ENCODE data around the gene EEF1AKMT1. TPM values are rescaled to one million over a fixed set of nuclear protein-coding genes. Genes with fewer than 3 reads are reported as not detected.

Gene EEF1AKMT1
- total RNA-seq, 1 experiment from 2014 or later = 3.1 TPM

GRCh38 chr13:20728579-20729311 lies 45.0 kb downstream of the EEF1AKMT1 start:
- no peak for DNase-seq (ENCODE audit: low read depth, low spot score)
- in situ Hi-C loops (cut with HindIII; ENCODE audit: low pct_unique_long_range_greater_than_20kb, low sequenced_read_pairs) = no loop called here

GRCh38 chr13:20727856-20728255 lies 45.9 kb downstream of the EEF1AKMT1 start:
- in situ Hi-C loops (cut with HindIII; ENCODE audit: low pct_unique_long_range_greater_than_20kb, low sequenced_read_pairs) = no loop called here
- DNase-seq (ENCODE audit: low read depth, low spot score) = no peak

GRCh38 chr13:20721454-20722357 lies 52.1 kb downstream of the EEF1AKMT1 start:
- in situ Hi-C loops (cut with HindIII; ENCODE audit: low pct_unique_long_range_greater_than_20kb, low sequenced_read_pairs) = no loop called here
- DNase-seq (ENCODE audit: low read depth, low spot score) = no peak

- in situ Hi-C loops (cut with HindIII; ENCODE audit: low pct_unique_long_range_greater_than_20kb, low sequenced_read_pairs) = no loop called here
- no peak for DNase-seq (ENCODE audit: low read depth, low spot score)
Observed at GRCh38 chr13:20721058-20721453, 52.7 kb downstream of the EEF1AKMT1 start.

GRCh38 chr13:20720499-20720898 lies 53.3 kb downstream of the EEF1AKMT1 start:
- in situ Hi-C loops (cut with HindIII; ENCODE audit: low pct_unique_long_range_greater_than_20kb, low sequenced_read_pairs) = no loop called here
- no peak for DNase-seq (ENCODE audit: low read depth, low spot score)

GRCh38 chr13:20719783-20720182 lies 54.0 kb downstream of the EEF1AKMT1 start:
- no peak for DNase-seq (ENCODE audit: low read depth, low spot score)
- in situ Hi-C loops (cut with HindIII; ENCODE audit: low pct_unique_long_range_greater_than_20kb, low sequenced_read_pairs) = no loop called here

GRCh38 chr13:20718958-20719566 lies 54.7 kb downstream of the EEF1AKMT1 start:
- DNase-seq (ENCODE audit: low read depth, low spot score) = no peak
- in situ Hi-C loops (cut with HindIII; ENCODE audit: low pct_unique_long_range_greater_than_20kb, low sequenced_read_pairs) = no loop called here

- in situ Hi-C loops (cut with HindIII; ENCODE audit: low pct_unique_long_range_greater_than_20kb, low sequenced_read_pairs) = no loop called here
Observed at GRCh38 chr13:20717581-20718542, 55.9 kb downstream of the EEF1AKMT1 start.

GRCh38 chr13:20716951-20717350 lies 56.8 kb downstream of the EEF1AKMT1 start:
- DNase-seq (ENCODE audit: low read depth, low spot score) = no peak
- in situ Hi-C loops (cut with HindIII; ENCODE audit: low pct_unique_long_range_greater_than_20kb, low sequenced_read_pairs) = no loop called here

More at GRCh38 chr13:20717581-20718542, 55.9 kb downstream of the EEF1AKMT1 start:
- DNase-seq (ENCODE audit: low read depth, low spot score) = no peak

- in situ Hi-C loops (cut with HindIII; ENCODE audit: low pct_unique_long_range_greater_than_20kb, low sequenced_read_pairs) = no loop called here
- DNase-seq (ENCODE audit: low read depth, low spot score) = no peak
Observed at GRCh38 chr13:20715330-20715712, 58.4 kb downstream of the EEF1AKMT1 start.

GRCh38 chr13:20714563-20715329 lies 59.0 kb downstream of the EEF1AKMT1 start:
- in situ Hi-C loops (cut with HindIII; ENCODE audit: low pct_unique_long_range_greater_than_20kb, low sequenced_read_pairs) = no loop called here
- DNase-seq (ENCODE audit: low read depth, low spot score) = no peak

- DNase-seq (ENCODE audit: low read depth, low spot score) = no peak
- in situ Hi-C loops (cut with HindIII; ENCODE audit: low pct_unique_long_range_greater_than_20kb, low sequenced_read_pairs) = no loop called here
Observed at GRCh38 chr13:20714161-20714560, 59.6 kb downstream of the EEF1AKMT1 start.

- no peak for DNase-seq (ENCODE audit: low read depth, low spot score)
- in situ Hi-C loops (cut with HindIII; ENCODE audit: low pct_unique_long_range_greater_than_20kb, low sequenced_read_pairs) = no loop called here
Observed at GRCh38 chr13:20713751-20714150, 60.0 kb downstream of the EEF1AKMT1 start.

- in situ Hi-C loops (cut with HindIII; ENCODE audit: low pct_unique_long_range_greater_than_20kb, low sequenced_read_pairs) = no loop called here
Observed at GRCh38 chr13:20713014-20713376, 60.8 kb downstream of the EEF1AKMT1 start.

GRCh38 chr13:20711301-20712044 lies 62.3 kb downstream of the EEF1AKMT1 start:
- peak; percentile 41 for DNase-seq (ENCODE audit: low read depth, low spot score)

More at GRCh38 chr13:20713014-20713376, 60.8 kb downstream of the EEF1AKMT1 start:
- no peak for DNase-seq (ENCODE audit: low read depth, low spot score)

GRCh38 chr13:20709782-20710181 lies 64.0 kb downstream of the EEF1AKMT1 start:
- in situ Hi-C loops (cut with HindIII; ENCODE audit: low pct_unique_long_range_greater_than_20kb, low sequenced_read_pairs) = no loop called here
- no peak for DNase-seq (ENCODE audit: low read depth, low spot score)

More at GRCh38 chr13:20711301-20712044, 62.3 kb downstream of the EEF1AKMT1 start:
- in situ Hi-C loops (cut with HindIII; ENCODE audit: low pct_unique_long_range_greater_than_20kb, low sequenced_read_pairs) = no loop called here

Measured in SK-MEL-5 (cell line).